ENCODE measurements around the gene RGP1.

DNA sequence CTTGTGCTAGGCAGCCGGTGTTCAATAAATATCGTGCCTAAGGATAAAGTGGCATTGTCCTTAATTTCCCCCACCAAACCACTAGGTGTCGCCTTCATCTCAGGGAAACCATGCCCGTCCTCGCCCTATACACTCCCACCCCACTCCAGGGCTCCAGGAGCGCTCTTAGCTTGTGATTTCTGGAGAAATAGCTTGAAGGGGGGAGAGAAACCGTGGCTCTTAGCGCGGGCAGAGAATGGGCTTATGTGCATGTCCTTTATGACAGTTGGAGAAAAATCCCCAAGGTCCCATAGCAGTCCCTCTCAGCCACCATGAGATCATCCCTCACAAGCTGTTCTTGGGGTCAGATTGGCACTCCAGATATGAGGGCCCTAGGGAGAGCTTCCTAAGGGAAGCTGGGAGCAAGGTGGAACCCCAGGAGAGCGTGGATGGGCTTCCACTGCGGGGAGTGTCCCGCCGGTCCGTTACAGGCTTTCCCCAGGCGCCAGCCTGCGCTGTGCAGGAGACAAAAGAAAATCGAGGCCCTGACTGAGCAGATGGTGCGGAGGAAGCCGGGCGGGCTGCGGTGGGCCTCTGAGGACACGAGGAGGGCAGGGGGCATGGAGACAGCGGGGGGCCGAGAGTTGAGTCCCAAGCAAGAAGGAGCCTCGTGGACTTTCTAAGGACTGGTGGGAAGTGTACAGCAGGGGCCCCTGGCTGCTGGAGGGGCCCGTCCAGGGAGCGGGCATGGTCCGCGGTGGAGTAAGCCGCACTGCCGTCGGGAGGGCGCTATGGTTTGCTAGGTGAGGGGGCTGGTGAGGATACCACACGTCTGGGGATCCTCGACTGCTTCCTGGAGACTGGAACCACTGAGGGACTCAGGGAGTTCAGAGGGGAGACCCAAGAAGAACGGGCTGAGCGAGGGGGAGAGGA is 41.6 kb downstream of the RGP1 start:
- TF ChIP-seq EZH2phosphoT487 (IDR thresholded peaks at IDR 0.05; ENCODE audit: borderline replicate concordance, low read length) = no peak
- TF ChIP-seq, protein P1, sequence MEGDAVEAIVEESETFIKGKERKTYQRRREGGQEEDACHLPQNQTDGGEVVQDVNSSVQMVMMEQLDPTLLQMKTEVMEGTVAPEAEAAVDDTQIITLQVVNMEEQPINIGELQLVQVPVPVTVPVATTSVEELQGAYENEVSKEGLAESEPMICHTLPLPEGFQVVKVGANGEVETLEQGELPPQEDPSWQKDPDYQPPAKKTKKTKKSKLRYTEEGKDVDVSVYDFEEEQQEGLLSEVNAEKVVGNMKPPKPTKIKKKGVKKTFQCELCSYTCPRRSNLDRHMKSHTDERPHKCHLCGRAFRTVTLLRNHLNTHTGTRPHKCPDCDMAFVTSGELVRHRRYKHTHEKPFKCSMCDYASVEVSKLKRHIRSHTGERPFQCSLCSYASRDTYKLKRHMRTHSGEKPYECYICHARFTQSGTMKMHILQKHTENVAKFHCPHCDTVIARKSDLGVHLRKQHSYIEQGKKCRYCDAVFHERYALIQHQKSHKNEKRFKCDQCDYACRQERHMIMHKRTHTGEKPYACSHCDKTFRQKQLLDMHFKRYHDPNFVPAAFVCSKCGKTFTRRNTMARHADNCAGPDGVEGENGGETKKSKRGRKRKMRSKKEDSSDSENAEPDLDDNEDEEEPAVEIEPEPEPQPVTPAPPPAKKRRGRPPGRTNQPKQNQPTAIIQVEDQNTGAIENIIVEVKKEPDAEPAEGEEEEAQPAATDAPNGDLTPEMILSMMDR (IDR thresholded peaks at IDR 0.05; ENCODE audit: low read depth, low read length, poor library complexity, severe bottlenecking) = peak; percentile 94

Data from DOHH2 (cell line).